Peyer's patch (tissue), 4 donors: ENCODE data around the gene APC2.

ENCODE experiments used
- CTCF ChIP-seq, 6 experiments: fragments of 450-650 bp in 4 of 6; fragments of 200-600 bp in 2 of 6; sonication (generic) in 1 of 6; IDR thresholded peaks; one replicate each; pipeline ENCODE4 v1.5.1; 2017 to 2019; ENCODE audit warnings: antibody characterized with exemption in 6 of 6, mild to moderate bottlenecking in 3 of 6, moderate library complexity in 1 of 6
- POLR2A ChIP-seq, 2 donors: fragments of 450-650 bp; IDR thresholded peaks; one replicate each; pipeline ENCODE4 v1.5.1; 2017; ENCODE audit warnings: antibody characterized with exemption in 2 of 2, mild to moderate bottlenecking in 2 of 2, moderate library complexity in 2 of 2

- TF ChIP-seq CTCF (IDR thresholded peaks at IDR 0.05) (no peak), POLR2A (IDR thresholded peaks at IDR 0.05) (no peak)
Observed at GRCh38 chr19:1434577-1435060, 15.3 kb upstream of the APC2 start.
